Smooth muscle cell (in vitro differentiated cells): ENCODE measurements around the gene EXOC6B. TPM values are rescaled to one million over a fixed set of nuclear protein-coding genes. Genes with fewer than 3 reads are reported as not detected.

Experiments
- DNase-seq: peaks from one replicate; lab custom pipeline; 2025; ENCODE audit not compliant: unreplicated experiment; lab: John Stamatoyannopoulos, UW
- H2AFZ ChIP-seq: fragments of 200-600 bp; sonication (generic); 2 replicates; pipeline ENCODE4 v1.6.0; 2016; ENCODE audit warnings: antibody characterized with exemption, low read depth, mild to moderate bottlenecking
- H3F3A ChIP-seq: fragments of 200-600 bp; sonication (generic); 2 replicates; pipeline ENCODE4 v1.6.0; 2017; ENCODE audit warnings: antibody characterized with exemption, low read depth
- H3K27ac ChIP-seq: fragments of 200-600 bp; sonication (generic); 2 replicates; pipeline ENCODE4 v1.5.1; 2016; ENCODE audit warnings: low read depth, mild to moderate bottlenecking
- H3K27me3 ChIP-seq: fragments of 200-600 bp; sonication (generic); 2 replicates; pipeline ENCODE4 v1.6.1; 2016; ENCODE audit warnings: low read depth, mild to moderate bottlenecking
- H3K36me3 ChIP-seq: fragments of 200-600 bp; sonication (generic); 2 replicates; pipeline ENCODE4 v1.5.1; 2016; ENCODE audit warnings: low read depth
- H3K4me1 ChIP-seq: fragments of 200-600 bp; sonication (generic); 2 replicates; pipeline ENCODE4 v1.5.1; 2016; ENCODE audit warnings: low read depth
- H3K4me2 ChIP-seq: fragments of 200-600 bp; sonication (generic); 2 replicates; pipeline ENCODE4 v1.6.0; 2016; ENCODE audit warnings: mild to moderate bottlenecking
- H3K4me3 ChIP-seq: fragments of 200-600 bp; sonication (generic); 2 replicates; pipeline ENCODE4 v1.5.1; 2016; ENCODE audit warnings: mild to moderate bottlenecking
- H3K79me2 ChIP-seq: fragments of 200-600 bp; sonication (generic); 2 replicates; pipeline ENCODE4 v1.6.0; 2016; ENCODE audit warnings: low read depth, mild to moderate bottlenecking
- H3K9ac ChIP-seq: fragments of 200-600 bp; sonication (generic); 2 replicates; pipeline ENCODE4 v1.6.0; 2016; ENCODE audit warnings: low read depth
- H3K9me3 ChIP-seq: fragments of 200-600 bp; sonication (generic); replicated peaks from 2 replicates; pipeline ENCODE4 v1.5.1; 2016; ENCODE audit warnings: low read depth
- H4K20me1 ChIP-seq: fragments of 200-600 bp; sonication (generic); 2 replicates; pipeline ENCODE4 v1.6.0; 2016; ENCODE audit warnings: low read depth
- CTCF ChIP-seq: fragments of 200-600 bp; sonication (generic); IDR thresholded peaks from 2 replicates; pipeline ENCODE4 v1.5.1; 2017; ENCODE audit warnings: borderline replicate concordance, mild to moderate bottlenecking, antibody characterized with exemption; ENCODE audit not compliant: insufficient read depth, poor library complexity, severe bottlenecking
- WGBS: methylation state at CpG from one replicate; pipeline ENCODE4 v1.1.7; 2016; ENCODE audit warnings: low lambda C conversion rate; 5-methylcytosine and 5-hydroxymethylcytosine counted together
- polyA plus RNA-seq: library from polyadenylated mRNA; unstranded; fragments of >200 nt; fragmentation: Nextera tagmentation; extraction: Ambion mirVana; gene quantifications from 2 replicates; pipeline ENCODE4 v1.2.1, GENCODE V29; 2016
- total RNA-seq: library from RNA; depleted of rRNA; stranded (reverse); fragments of >200 nt; gene quantifications from 2 replicates; pipeline ENCODE4 v1.2.3, GENCODE V29; 2014

The EXOC6B gene
- total and polyA plus RNA-seq, 2 experiments from 2014 or later: 6.9 to 19.7 TPM

- no peak for DNase-seq
- H3K27ac ChIP-seq: no peak overlapping the region
- H3K36me3 ChIP-seq: no peaks in the 10 kb centered on the region
- no peak overlapping the region for H2AFZ ChIP-seq
- H3K4me1 ChIP-seq: no peaks in the 10 kb centered on the region
- no peaks in the 10 kb centered on the region for H3F3A ChIP-seq
- H3K4me3 ChIP-seq: no peak overlapping the region
- H3K79me2 ChIP-seq: peaks cover 30% of the 10 kb centered on the region
- no peaks in the 10 kb centered on the region for H3K27me3 ChIP-seq
- no peak overlapping the region for H3K4me2 ChIP-seq
- no peak overlapping the region for H3K9ac ChIP-seq
- H4K20me1 ChIP-seq: peaks cover 69% of the 10 kb centered on the region
- H3K9me3 ChIP-seq: no peaks in the 10 kb centered on the region
- no peak for TF ChIP-seq CTCF
Observed at GRCh38 chr2:72796766-72797165, 29.1 kb downstream of the EXOC6B start.

- Histone ChIP-seq H3K27ac (peak overlapping the region; percentile 26), H3K79me2 (peaks cover 17% of the 10 kb centered on the region)
- 85% methylated on average over 1 of the region's 1 CpG for WGBS
Observed at GRCh38 chr2:72794572-72794971, 31.3 kb downstream of the EXOC6B start.

GRCh38 chr2:72793798-72794440 lies 31.9 kb downstream of the EXOC6B start:
- 63% methylated on average over 3 of the region's 3 CpGs for whole genome bisulfite sequencing
- peak overlapping the region; percentile 26 for H3K27ac ChIP-seq
- no peaks in the 10 kb centered on the region for H3F3A ChIP-seq
- TF ChIP-seq CTCF: no peak
- no peaks in the 10 kb centered on the region for H3K4me1 ChIP-seq
- H3K9me3 ChIP-seq: no peaks in the 10 kb centered on the region
- H3K9ac ChIP-seq: no peak overlapping the region
- H4K20me1 ChIP-seq: peaks cover 73% of the 10 kb centered on the region
- peaks cover 16% of the 10 kb centered on the region for H3K79me2 ChIP-seq
- no peak for DNase-seq
- no peaks in the 10 kb centered on the region for H3K36me3 ChIP-seq
- H3K27me3 ChIP-seq: no peaks in the 10 kb centered on the region
- peak overlapping the region; percentile 10 for H3K4me2 ChIP-seq
- H2AFZ ChIP-seq: no peak overlapping the region
- no peak overlapping the region for H3K4me3 ChIP-seq

More at GRCh38 chr2:72794572-72794971, 31.3 kb downstream of the EXOC6B start:
- H3K27me3 ChIP-seq: no peaks in the 10 kb centered on the region
- H3K9ac ChIP-seq: no peak overlapping the region
- no peaks in the 10 kb centered on the region for H3K9me3 ChIP-seq
- TF ChIP-seq CTCF: no peak
- no peaks in the 10 kb centered on the region for H3K36me3 ChIP-seq
- H4K20me1 ChIP-seq: peaks cover 71% of the 10 kb centered on the region
- no peaks in the 10 kb centered on the region for H3K4me1 ChIP-seq
- no peak overlapping the region for H2AFZ ChIP-seq
- DNase-seq: no peak
- peak overlapping the region; percentile 10 for H3K4me2 ChIP-seq
- H3F3A ChIP-seq: no peaks in the 10 kb centered on the region
- H3K4me3 ChIP-seq: no peak overlapping the region

GRCh38 chr2:72789241-72789640 lies 36.6 kb downstream of the EXOC6B start:
- WGBS: 73% methylated on average over 1 of the region's 1 CpG
- DNase-seq: no peak
- Histone ChIP-seq H4K20me1 (peaks cover 55% of the 10 kb centered on the region), H3K36me3 (no peaks in the 10 kb centered on the region), H3K9me3 (no peaks in the 10 kb centered on the region), H3K27me3 (no peaks in the 10 kb centered on the region), H3K4me2 (no peak overlapping the region), H3K79me2 (peaks cover 9% of the 10 kb centered on the region), H3K27ac (no peak overlapping the region), H3K9ac (no peak overlapping the region), H2AFZ (no peak overlapping the region), H3K4me1 (no peaks in the 10 kb centered on the region), H3K4me3 (no peak overlapping the region), H3F3A (no peaks in the 10 kb centered on the region)
- no peak for TF ChIP-seq CTCF
